HL-60 (cell line): ENCODE measurements around the gene FCRL6.

ENCODE experiments used
- DNase-seq, 2 experiments: peaks; one replicate each; pipeline ENCODE4 v3.0.0-alpha.2; 2010 to 2020; ENCODE audit warnings: low read depth in 1 of 2, low spot score in 1 of 2
- H3K27ac ChIP-seq: fragments of 250-450 bp; sonication (Bioruptor Pico); replicated peaks from 2 replicates; pipeline ENCODE4 v1.5.1; 2020; ENCODE audit warnings: mild to moderate bottlenecking, moderate library complexity
- H3K27me3 ChIP-seq: fragments of 250-450 bp; sonication (Bioruptor Pico); 2 replicates; pipeline ENCODE4 v1.5.1; 2021; ENCODE audit warnings: mild to moderate bottlenecking, moderate library complexity; ENCODE audit not compliant: insufficient read depth, poor library complexity, severe bottlenecking
- H3K4me3 ChIP-seq: replicated peaks from 2 replicates; pipeline ENCODE4 v1.5.1; 2011; ENCODE audit warnings: mild to moderate bottlenecking, control low read depth, low read length; ENCODE audit not compliant: insufficient read depth
- GABPA ChIP-seq: IDR thresholded peaks from 2 replicates; pipeline ENCODE4 v1.6.1; 2012; ENCODE audit warnings: low read depth
- POLR2AphosphoS5 ChIP-seq: IDR thresholded peaks from 2 replicates; pipeline ENCODE4 v1.6.1; 2012; ENCODE audit warnings: low read depth
- SPI1 ChIP-seq: IDR thresholded peaks from 2 replicates; pipeline ENCODE4 v1.6.1; 2012; ENCODE audit warnings: low read depth, mild to moderate bottlenecking, borderline replicate concordance
- TF ChIP-seq, protein P1 (sequence below): IDR thresholded peaks from 2 replicates; pipeline ENCODE4 v1.6.1; 2012; ENCODE audit warnings: low read depth; ENCODE audit not compliant: insufficient replicate concordance
- TF ChIP-seq, protein P2 (sequence below): IDR thresholded peaks from one replicate; pipeline ENCODE4 v1.5.1; 2011; ENCODE audit warnings: low read length, control low read depth, inconsistent platforms; ENCODE audit not compliant: insufficient read depth

FCRL6 gene

GRCh38 chr1:159854116-159854692 is 52.0 kb downstream of the FCRL6 start:
- Histone ChIP-seq H3K27ac (no peak overlapping the region), H3K27me3 (peaks cover 16% of the 10 kb centered on the region), H3K4me3 (peak overlapping the region; percentile 46)
- TF ChIP-seq, protein P1, sequence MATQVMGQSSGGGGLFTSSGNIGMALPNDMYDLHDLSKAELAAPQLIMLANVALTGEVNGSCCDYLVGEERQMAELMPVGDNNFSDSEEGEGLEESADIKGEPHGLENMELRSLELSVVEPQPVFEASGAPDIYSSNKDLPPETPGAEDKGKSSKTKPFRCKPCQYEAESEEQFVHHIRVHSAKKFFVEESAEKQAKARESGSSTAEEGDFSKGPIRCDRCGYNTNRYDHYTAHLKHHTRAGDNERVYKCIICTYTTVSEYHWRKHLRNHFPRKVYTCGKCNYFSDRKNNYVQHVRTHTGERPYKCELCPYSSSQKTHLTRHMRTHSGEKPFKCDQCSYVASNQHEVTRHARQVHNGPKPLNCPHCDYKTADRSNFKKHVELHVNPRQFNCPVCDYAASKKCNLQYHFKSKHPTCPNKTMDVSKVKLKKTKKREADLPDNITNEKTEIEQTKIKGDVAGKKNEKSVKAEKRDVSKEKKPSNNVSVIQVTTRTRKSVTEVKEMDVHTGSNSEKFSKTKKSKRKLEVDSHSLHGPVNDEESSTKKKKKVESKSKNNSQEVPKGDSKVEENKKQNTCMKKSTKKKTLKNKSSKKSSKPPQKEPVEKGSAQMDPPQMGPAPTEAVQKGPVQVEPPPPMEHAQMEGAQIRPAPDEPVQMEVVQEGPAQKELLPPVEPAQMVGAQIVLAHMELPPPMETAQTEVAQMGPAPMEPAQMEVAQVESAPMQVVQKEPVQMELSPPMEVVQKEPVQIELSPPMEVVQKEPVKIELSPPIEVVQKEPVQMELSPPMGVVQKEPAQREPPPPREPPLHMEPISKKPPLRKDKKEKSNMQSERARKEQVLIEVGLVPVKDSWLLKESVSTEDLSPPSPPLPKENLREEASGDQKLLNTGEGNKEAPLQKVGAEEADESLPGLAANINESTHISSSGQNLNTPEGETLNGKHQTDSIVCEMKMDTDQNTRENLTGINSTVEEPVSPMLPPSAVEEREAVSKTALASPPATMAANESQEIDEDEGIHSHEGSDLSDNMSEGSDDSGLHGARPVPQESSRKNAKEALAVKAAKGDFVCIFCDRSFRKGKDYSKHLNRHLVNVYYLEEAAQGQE, result no peak
- TF ChIP-seq GABPA (no peak), SPI1 (no peak), POLR2AphosphoS5 (no peak)
- TF ChIP-seq, protein P2, sequence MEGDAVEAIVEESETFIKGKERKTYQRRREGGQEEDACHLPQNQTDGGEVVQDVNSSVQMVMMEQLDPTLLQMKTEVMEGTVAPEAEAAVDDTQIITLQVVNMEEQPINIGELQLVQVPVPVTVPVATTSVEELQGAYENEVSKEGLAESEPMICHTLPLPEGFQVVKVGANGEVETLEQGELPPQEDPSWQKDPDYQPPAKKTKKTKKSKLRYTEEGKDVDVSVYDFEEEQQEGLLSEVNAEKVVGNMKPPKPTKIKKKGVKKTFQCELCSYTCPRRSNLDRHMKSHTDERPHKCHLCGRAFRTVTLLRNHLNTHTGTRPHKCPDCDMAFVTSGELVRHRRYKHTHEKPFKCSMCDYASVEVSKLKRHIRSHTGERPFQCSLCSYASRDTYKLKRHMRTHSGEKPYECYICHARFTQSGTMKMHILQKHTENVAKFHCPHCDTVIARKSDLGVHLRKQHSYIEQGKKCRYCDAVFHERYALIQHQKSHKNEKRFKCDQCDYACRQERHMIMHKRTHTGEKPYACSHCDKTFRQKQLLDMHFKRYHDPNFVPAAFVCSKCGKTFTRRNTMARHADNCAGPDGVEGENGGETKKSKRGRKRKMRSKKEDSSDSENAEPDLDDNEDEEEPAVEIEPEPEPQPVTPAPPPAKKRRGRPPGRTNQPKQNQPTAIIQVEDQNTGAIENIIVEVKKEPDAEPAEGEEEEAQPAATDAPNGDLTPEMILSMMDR, result no peak
- DNase-seq, result no peak

DNA sequence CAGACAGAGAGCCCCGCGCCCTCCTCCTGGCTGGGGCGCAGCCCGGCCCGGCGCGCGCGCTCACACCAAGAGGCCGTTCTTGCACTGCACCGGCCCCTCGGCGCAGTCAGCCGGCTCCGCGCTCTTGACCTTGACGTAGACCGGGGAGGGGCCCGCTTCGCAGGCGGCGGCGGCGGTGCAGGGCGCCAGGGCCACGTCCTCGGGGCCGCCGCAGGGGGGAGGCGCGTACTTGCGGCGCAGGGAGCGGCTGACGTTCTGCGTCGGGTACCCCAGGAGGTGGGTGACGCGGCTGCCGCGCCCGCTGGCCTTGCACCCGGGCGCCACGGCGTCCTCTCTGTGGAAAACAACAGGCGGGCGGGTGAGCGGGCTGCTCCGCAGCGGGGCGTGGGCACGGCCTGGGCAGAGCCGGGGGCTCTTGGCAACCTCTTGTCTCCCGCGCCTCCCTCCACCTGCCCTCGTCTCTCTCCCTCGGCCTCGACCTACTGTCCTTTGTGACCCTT is 52.6 kb downstream of the FCRL6 start:
- DNase-seq, result peak; percentile 46 to 58
- H3K27ac ChIP-seq, result no peak overlapping the region
- TF ChIP-seq GABPA, result no peak
- TF ChIP-seq, protein P2, result no peak
- no peak for TF ChIP-seq POLR2AphosphoS5
- TF ChIP-seq SPI1, result no peak
- TF ChIP-seq, protein P1, result no peak
- H3K4me3 ChIP-seq, result peak overlapping the region; percentile 46
- H3K27me3 ChIP-seq, result peaks cover 16% of the 10 kb centered on the region

GRCh38 chr1:159855709-159856108 is 53.5 kb downstream of the FCRL6 start:
- TF ChIP-seq GABPA (no peak), POLR2AphosphoS5 (no peak), SPI1 (no peak)
- TF ChIP-seq, protein P1, result no peak
- TF ChIP-seq, protein P2, result no peak
- Histone ChIP-seq H3K4me3 (no peak overlapping the region), H3K27me3 (peaks cover 16% of the 10 kb centered on the region), H3K27ac (no peak overlapping the region)
- DNase-seq, result no peak
